Stimulated activated CD8-positive, alpha-beta memory T cell treated with anti-CD3 and anti-CD28 coated beads, Interleukin-12 subunit alpha, Interleukin-12 subunit beta, amount 100 ng/mL, for 24 hours (primary cell): ENCODE measurements around the gene TTLL12.

ENCODE experiments used
- DNase-seq: peaks from one replicate; pipeline ENCODE4 v3.0.0-alpha.2; 2020; ENCODE audit errors: extremely low read depth

Gene TTLL12

GRCh38 chr22:43199541-43199940, 12.6 kb upstream of the TTLL12 start:
- no peak for DNase-seq

- DNase-seq: no peak
Measured at GRCh38 chr22:43198936-43199335, 12.0 kb upstream of the TTLL12 start.

GRCh38 chr22:43198126-43198525, 11.2 kb upstream of the TTLL12 start:
- no peak for DNase-seq

- DNase-seq: no peak
Measured at GRCh38 chr22:43197271-43197941, 10.5 kb upstream of the TTLL12 start.

- no peak for DNase-seq
Measured at GRCh38 chr22:43191831-43192230, 4.9 kb upstream of the TTLL12 start.

- DNase-seq: no peak
Measured at GRCh38 chr22:43188829-43189545, 2.1 kb upstream of the TTLL12 start.

- DNase-seq: peak; percentile 92
Measured at GRCh38 chr22:43187171-43188099, 501 bp upstream of the TTLL12 start.

- DNase-seq: no peak
Measured at GRCh38 chr22:43185860-43186261, 1.1 kb downstream of the TTLL12 start.

- no peak for DNase-seq
Measured at GRCh38 chr22:43183496-43184277, 3.2 kb downstream of the TTLL12 start.

- DNase-seq: no peak
Measured at GRCh38 chr22:43182726-43183125, 4.2 kb downstream of the TTLL12 start.

- DNase-seq: no peak
Measured at GRCh38 chr22:43182118-43182517, 4.8 kb downstream of the TTLL12 start.

- DNase-seq: no peak
Measured at GRCh38 chr22:43181321-43182076, 5.4 kb downstream of the TTLL12 start.

- no peak for DNase-seq
Measured at GRCh38 chr22:43180670-43181069, 6.3 kb downstream of the TTLL12 start.

- no peak for DNase-seq
Measured at GRCh38 chr22:43179911-43180195, 7.1 kb downstream of the TTLL12 start.

- no peak for DNase-seq
Measured at GRCh38 chr22:43179146-43179910, 7.6 kb downstream of the TTLL12 start.

- DNase-seq: no peak
Measured at GRCh38 chr22:43177479-43177878, 9.5 kb downstream of the TTLL12 start.

- DNase-seq: no peak
Measured at GRCh38 chr22:43176090-43176489, 10.8 kb downstream of the TTLL12 start.

GRCh38 chr22:43174941-43175531, 11.9 kb downstream of the TTLL12 start:
- no peak for DNase-seq

GRCh38 chr22:43173976-43174720, 12.8 kb downstream of the TTLL12 start:
- DNase-seq: no peak
